Stomach (tissue), 4 donors: ENCODE results near the gene EID1.

Experiments used
- EP300 ChIP-seq: sonication (generic); formaldehyde crosslinking; IDR thresholded peaks from one replicate; pipeline ENCODE4 v1.6.1; 2017; ENCODE audit warnings: antibody characterized with exemption
- POLR2A ChIP-seq, 4 donors: fragments of 450-650 bp; IDR thresholded peaks; one replicate each; pipeline ENCODE4 v1.6.1; 2016; ENCODE audit warnings: antibody characterized with exemption in 4 of 4, control low read depth in 2 of 4, mild to moderate bottlenecking in 1 of 4, moderate library complexity in 1 of 4
- POLR2AphosphoS5 ChIP-seq, 3 donors: sonication (generic); formaldehyde crosslinking; IDR thresholded peaks; one replicate each; pipeline ENCODE4 v1.6.1; 2016; ENCODE audit warnings: antibody characterized with exemption in 3 of 3

DNA sequence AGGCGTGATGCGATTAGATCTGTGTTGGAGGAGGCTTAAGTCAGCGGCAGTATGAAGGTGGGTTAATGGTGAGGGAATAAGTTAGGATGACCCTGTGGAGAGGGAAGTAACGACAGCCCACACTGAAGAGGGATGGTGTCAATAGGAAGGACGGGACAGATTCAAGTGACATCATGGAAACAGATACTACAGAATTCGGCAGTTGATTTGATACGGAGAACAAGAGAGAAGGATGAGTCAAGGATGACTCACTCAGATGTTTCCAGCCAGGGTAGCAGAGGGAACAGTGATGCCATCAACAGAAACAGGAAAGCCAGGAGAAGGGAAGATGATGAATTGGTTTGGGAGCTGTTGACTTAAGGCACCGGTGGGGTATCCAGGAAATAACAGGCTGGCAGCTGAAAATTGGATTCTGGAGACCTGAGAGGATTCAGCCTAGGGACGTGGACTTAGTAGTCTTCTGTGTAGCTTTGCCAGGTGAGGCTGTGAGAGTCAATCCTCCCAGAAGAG is 47.8 kb downstream of the EID1 start:
- TF ChIP-seq POLR2AphosphoS5 (IDR thresholded peaks at IDR 0.05) = no peak
- no peak for TF ChIP-seq EP300
- TF ChIP-seq POLR2A (IDR thresholded peaks at IDR 0.05) = no peak
